ENCODE measurements around the gene TK2. TPM values are rescaled to one million over a fixed set of nuclear protein-coding genes. Genes with fewer than 3 reads are reported as not detected.

The TK2 gene
- total and polyA plus RNA-seq, 7 donors = 9.6 to 32.7 (median 17.6) TPM

GRCh38 chr16:66495440-66495839, 54.5 kb downstream of the TK2 start:
- Histone ChIP-seq H3K36me3 (no peaks in the 10 kb centered on the region), H3K4me1 (no peaks in the 10 kb centered on the region), H3K27ac (no peak overlapping the region), H3K9me3 (no peaks in the 10 kb centered on the region), H3K27me3 (no peaks in the 10 kb centered on the region), H3K4me3 (no peak overlapping the region)
- no peak for TF ChIP-seq CTCF (IDR thresholded peaks at IDR 0.05)
- TF ChIP-seq EP300 (IDR thresholded peaks at IDR 0.05) = no peak
- no peak for TF ChIP-seq POLR2A (IDR thresholded peaks at IDR 0.05)
- 92 to 97% methylated on average over 2 of the region's 2 CpGs for WGBS, 2 donors
- intact Hi-C loops (cut with DNase I) = no loop called here
- peak; percentile 41 for DNase-seq

- H3K27me3 ChIP-seq = no peaks in the 10 kb centered on the region
- no peak for DNase-seq
- TF ChIP-seq POLR2A (IDR thresholded peaks at IDR 0.05) (no peak), POLR2AphosphoS5 (IDR thresholded peaks at IDR 0.05) (no peak), EP300 (IDR thresholded peaks at IDR 0.05) (no peak), CTCF (IDR thresholded peaks at IDR 0.05) (no peak)
- intact Hi-C loops (cut with DNase I) = no loop called here
- no peaks in the 10 kb centered on the region for H3K4me1 ChIP-seq
- H3K27ac ChIP-seq = no peak overlapping the region
- H3K9me3 ChIP-seq = no peaks in the 10 kb centered on the region
- no peaks in the 10 kb centered on the region for H3K36me3 ChIP-seq
- 92 to 94% methylated on average over 2 of the region's 2 CpGs for WGBS, 2 donors
- H3K4me3 ChIP-seq = no peak overlapping the region
Measured at GRCh38 chr16:66494916-66495315, 55.0 kb downstream of the TK2 start.

- peak; percentile 40 for DNase-seq
- Histone ChIP-seq H3K4me1 (no peaks in the 10 kb centered on the region), H3K4me3 (no peak overlapping the region), H3K36me3 (no peaks in the 10 kb centered on the region), H3K9me3 (no peaks in the 10 kb centered on the region), H3K27me3 (no peaks in the 10 kb centered on the region), H3K27ac (no peak overlapping the region)
- intact Hi-C loops (cut with DNase I) = no loop called here
- whole genome bisulfite sequencing, 2 donors = 93% methylated on average over 14 of the region's 14 CpGs
- TF ChIP-seq EP300 (IDR thresholded peaks at IDR 0.05) = no peak
- TF ChIP-seq POLR2A (IDR thresholded peaks at IDR 0.05) = no peak
- no peak for TF ChIP-seq POLR2AphosphoS5 (IDR thresholded peaks at IDR 0.05)
- TF ChIP-seq CTCF (IDR thresholded peaks at IDR 0.05) = no peak
Measured at GRCh38 chr16:66493490-66494401, 56.2 kb downstream of the TK2 start.

- no peaks in the 10 kb centered on the region for H3K36me3 ChIP-seq
- H3K27ac ChIP-seq = no peak overlapping the region
- H3K27me3 ChIP-seq = no peaks in the 10 kb centered on the region
- TF ChIP-seq CTCF (IDR thresholded peaks at IDR 0.05) (no peak), POLR2AphosphoS5 (IDR thresholded peaks at IDR 0.05) (no peak), POLR2A (IDR thresholded peaks at IDR 0.05) (no peak), EP300 (IDR thresholded peaks at IDR 0.05) (no peak)
- H3K9me3 ChIP-seq = no peaks in the 10 kb centered on the region
- H3K4me1 ChIP-seq = peaks cover 0 to 10% (median 9%) of the 10 kb centered on the region in 4 donors
- WGBS, 2 donors = 87 to 88% methylated on average over 7 of the region's 7 CpGs
- intact Hi-C loops (cut with DNase I) = no loop called here
- no peak overlapping the region for H3K4me3 ChIP-seq
- peak; percentile 46 for DNase-seq
Measured at GRCh38 chr16:66491716-66492064, 58.2 kb downstream of the TK2 start.
